HG02943 (cell line): Measurements from ENCODE around the gene SPCS1.
"Not testable (repeated sequence)": the region's sequence is repeated elsewhere in the genome, so short reads cannot be mapped to it uniquely, and the experiment has no call there.

ENCODE experiments used
- ATAC-seq: cut with Tn5 transposase; IDR thresholded peaks from one replicate; pipeline ENCODE4 v1.9.1; 2021; ENCODE audit warnings: mild to moderate bottlenecking, low read depth, moderate library complexity; ENCODE audit not compliant: unreplicated experiment

SPCS1 gene

GRCh38 chr3:52705688-52706686 lies at the start of gene SPCS1, which contains the start of gene GLT8D1:
Gene SPCS1 (plus strand): TSS chr3:52706106. CDS start chr3:52706247, 141 bp downstream.
Gene GLT8D1 (minus strand): TSS chr3:52705791. CDS start chr3:52700460, 5,331 bp downstream.
- ATAC-seq, result peak; percentile 85

- ATAC-seq, result no peak
Observed at GRCh38 chr3:52660046-52660445, 45.9 kb upstream of the SPCS1 start.

GRCh38 chr3:52663098-52663497 lies 42.8 kb upstream of the SPCS1 start:
- no peak for ATAC-seq

- no peak for ATAC-seq
Observed at GRCh38 chr3:52670621-52671521, 35.0 kb upstream of the SPCS1 start.

GRCh38 chr3:52671676-52672075 lies 34.2 kb upstream of the SPCS1 start:
- no peak for ATAC-seq

GRCh38 chr3:52676201-52676600 lies 29.7 kb upstream of the SPCS1 start:
- not testable (repeated sequence) for ATAC-seq

GRCh38 chr3:52678265-52679198 lies 27.4 kb upstream of the SPCS1 start:
- no peak for ATAC-seq

GRCh38 chr3:52679199-52679538 lies 26.7 kb upstream of the SPCS1 start:
- no peak for ATAC-seq

GRCh38 chr3:52679811-52680210 lies 26.1 kb upstream of the SPCS1 start:
- no peak for ATAC-seq

- no peak for ATAC-seq
Observed at GRCh38 chr3:52681596-52681995, 24.3 kb upstream of the SPCS1 start.

GRCh38 chr3:52682016-52682415 lies 23.9 kb upstream of the SPCS1 start:
- no peak for ATAC-seq

- ATAC-seq, result no peak
Observed at GRCh38 chr3:52683611-52684010, 22.3 kb upstream of the SPCS1 start.

- ATAC-seq, result no peak
Observed at GRCh38 chr3:52684184-52684583, 21.7 kb upstream of the SPCS1 start.

- ATAC-seq, result peak; percentile 60
Observed at GRCh38 chr3:52685285-52685708, 20.6 kb upstream of the SPCS1 start.

- ATAC-seq, result peak; percentile 64
Observed at GRCh38 chr3:52685709-52686691, 19.9 kb upstream of the SPCS1 start, which contains the start of the genes GNL3 and PBRM1. Gene GNL3 (plus strand): TSS chr3:52686032. CDS start chr3:52686093, 61 bp downstream. Gene PBRM1 (minus strand): TSS chr3:52685913.

- no peak for ATAC-seq
Observed at GRCh38 chr3:52688266-52688665, 17.6 kb upstream of the SPCS1 start.

GRCh38 chr3:52689151-52689550 lies 16.8 kb upstream of the SPCS1 start:
- ATAC-seq, result no peak

GRCh38 chr3:52690560-52690959 lies 15.3 kb upstream of the SPCS1 start:
- no peak for ATAC-seq

GRCh38 chr3:52693071-52693470 lies 12.8 kb upstream of the SPCS1 start:
- ATAC-seq, result no peak
